Measurements from ENCODE around the gene CAMKMT.

- TF ChIP-seq CTCF (IDR thresholded peaks at IDR 0.05; ENCODE audit: insufficient read depth, low read length, poor library complexity, severe bottlenecking) (no peak), EZH2phosphoT487 (conservative IDR thresholded peaks at IDR 0.05; ENCODE audit: low read length) (no peak)
These were observed 356.7 kb downstream of the CAMKMT start for GRCh38 chr2:44718431-44718830.
